Fibroblast of skin of right biceps (primary cell): ENCODE data around the gene USP10.

Experiments
- DNase-seq: peaks from one replicate; pipeline ENCODE4 v3.0.0-alpha.2; 2013

Gene USP10

DNA sequence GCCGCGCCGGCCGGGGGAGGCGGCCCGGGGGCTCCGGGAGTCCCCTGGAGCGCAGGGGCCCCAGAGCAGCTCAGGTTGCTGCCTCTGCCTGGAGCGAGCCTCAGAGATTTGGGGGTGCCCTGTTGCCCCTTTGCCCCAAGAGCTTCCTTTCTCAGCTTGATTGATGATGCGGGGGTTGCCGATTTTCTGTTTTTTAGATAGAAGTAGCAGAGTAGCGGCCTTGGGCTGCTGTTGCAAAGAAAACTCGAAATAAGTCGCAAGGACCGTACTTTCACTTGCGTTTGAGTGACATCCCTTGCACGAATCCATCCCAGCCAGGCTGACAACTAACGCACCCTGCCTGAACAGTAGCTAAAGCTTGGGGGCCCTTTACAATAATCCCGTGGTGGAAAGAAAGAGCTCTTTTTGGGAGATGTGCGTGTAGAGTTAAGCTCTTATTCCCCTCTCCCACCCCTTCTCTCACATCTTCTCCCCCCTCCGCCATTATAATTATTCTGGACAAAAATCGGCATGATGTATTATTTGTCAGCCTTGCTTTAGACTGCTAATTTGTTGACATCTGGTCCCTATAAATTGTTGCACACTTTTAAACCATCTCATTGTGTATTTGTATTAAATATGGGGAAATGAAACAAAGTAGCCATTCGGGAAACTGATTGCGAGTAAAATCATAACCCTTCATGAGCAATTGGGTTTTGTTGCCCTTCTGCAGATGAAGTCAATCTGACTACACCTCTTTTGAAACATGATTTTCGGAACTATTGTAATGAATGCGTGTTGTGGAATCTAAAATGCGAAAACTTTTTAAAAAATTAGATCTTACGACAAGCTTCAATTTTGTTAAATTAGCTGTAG is 873 bp downstream of the USP10 start:
- no peak for DNase-seq

DNA sequence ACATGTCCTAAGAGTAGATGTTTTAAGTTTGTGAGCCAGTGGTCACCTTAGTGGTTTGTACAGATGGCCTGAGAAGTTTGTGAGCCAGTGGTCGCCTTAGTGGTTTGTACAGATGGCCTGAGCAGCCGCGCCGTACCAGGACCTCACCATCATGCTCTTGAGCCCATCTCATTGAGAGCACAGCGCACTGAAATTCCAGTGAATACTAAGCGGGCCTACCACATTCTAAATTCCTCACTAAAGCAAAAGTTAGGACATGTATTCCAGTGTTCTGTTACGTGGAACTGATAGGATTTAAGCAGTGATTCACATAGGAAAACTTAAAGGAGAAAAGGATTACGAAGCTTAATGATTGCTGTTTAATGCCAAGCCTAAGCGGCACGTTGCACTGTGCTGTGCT is 3.9 kb downstream of the USP10 start:
- no peak for DNase-seq

DNA sequence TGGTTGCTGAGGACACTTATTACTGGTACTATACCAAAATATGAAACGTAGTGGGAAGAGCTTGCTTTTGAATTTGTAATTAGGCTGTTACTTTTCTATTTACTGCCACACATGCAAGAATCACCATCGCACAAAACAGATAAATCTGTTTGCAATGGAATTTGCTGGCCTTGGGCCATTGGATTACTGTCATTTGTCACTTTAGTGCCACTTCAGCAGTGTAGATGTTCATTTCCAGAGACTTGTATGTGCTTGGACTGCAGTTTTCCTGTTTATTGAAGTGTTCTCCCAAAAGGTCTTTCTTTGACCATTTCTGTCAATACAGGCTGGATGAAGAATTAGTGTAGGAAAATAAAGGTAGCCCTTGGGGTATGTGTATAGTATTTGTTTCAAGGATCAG is 4.5 kb downstream of the USP10 start:
- DNase-seq: no peak

DNA sequence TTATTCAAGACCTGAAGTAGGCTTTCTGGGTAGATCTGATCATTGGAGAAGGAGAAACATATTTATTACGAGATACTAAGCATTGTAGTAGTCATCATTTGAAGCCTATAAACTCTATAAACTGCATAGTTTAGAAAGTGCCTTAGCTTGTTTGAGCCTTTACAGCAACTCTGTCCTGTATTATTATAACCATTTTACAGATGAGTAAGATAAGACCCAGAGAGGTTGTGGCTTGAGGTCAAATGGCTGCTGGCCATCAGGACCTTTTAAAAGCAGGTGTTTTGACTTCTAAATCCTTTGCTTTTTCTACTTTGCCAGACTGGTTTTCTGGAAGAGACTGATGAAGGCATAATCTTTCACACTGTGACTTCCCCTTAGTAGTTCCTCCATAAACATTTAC is 7.1 kb downstream of the USP10 start:
- no peak for DNase-seq

DNA sequence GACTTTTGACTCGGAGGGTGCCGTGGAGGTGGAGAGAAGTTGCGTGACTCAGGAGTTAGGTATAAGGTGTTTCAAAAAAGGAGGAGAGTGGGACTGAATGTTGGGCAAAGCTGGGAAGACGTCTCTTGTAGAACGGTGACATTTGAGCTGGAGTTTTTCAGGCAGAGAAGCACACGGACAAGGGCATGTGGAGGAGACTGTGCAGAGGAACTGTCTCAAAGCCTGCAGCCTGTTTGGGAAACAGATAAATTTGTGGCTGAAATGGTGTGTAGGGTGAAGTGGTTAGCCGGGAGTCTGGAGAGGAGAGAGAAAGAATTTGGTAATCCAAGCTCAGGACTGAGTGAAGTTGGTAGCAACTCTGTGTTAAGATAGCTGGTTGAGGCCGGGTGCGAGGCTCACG is 9.8 kb downstream of the USP10 start:
- no peak for DNase-seq

DNA sequence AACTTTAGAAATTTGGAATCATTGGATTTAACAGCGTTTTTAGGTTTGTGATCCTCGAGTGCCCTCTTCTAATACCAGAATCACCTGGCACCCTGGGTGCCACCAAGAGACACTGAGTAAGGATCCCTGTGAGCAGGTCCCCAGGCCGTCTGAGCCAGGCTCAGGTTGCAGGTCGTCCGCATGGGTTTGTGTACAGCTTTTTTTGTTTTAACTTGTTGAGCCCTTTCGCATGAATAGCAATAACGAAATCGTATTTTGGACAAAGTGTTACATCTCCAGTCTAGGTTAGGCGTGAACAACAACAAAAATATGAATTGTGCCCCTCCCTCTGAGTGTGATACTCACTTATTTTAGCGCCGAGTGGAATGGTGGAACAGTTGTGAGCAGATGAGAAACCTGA is 10.9 kb downstream of the USP10 start:
- no peak for DNase-seq

DNA sequence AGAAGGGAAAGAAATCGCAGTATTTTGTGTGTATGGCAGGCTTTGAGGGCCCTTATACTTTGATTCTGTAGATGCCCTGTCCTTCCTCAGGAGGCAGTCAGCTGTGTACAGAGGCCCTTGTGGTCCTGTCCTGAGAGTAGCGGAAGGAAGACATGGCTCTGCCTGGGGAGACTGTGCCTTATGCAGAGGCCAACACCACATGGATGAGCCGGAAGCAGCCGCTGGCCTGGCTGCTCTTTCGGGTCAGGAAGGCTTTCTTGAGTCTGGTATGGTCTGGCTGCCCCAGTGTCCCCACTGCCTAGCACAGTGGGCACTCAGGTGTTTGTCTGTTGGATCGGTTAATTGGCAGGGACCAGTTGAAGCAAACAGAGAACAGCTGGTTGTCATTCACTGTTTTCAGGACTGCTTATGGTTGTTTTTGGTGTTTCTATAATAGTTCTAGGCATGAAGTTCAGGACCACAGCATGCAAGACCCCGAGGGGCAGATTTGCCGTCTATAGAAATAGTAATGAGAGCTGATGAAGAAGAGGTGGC is 12.4 kb downstream of the USP10 start:
- DNase-seq: no peak

DNA sequence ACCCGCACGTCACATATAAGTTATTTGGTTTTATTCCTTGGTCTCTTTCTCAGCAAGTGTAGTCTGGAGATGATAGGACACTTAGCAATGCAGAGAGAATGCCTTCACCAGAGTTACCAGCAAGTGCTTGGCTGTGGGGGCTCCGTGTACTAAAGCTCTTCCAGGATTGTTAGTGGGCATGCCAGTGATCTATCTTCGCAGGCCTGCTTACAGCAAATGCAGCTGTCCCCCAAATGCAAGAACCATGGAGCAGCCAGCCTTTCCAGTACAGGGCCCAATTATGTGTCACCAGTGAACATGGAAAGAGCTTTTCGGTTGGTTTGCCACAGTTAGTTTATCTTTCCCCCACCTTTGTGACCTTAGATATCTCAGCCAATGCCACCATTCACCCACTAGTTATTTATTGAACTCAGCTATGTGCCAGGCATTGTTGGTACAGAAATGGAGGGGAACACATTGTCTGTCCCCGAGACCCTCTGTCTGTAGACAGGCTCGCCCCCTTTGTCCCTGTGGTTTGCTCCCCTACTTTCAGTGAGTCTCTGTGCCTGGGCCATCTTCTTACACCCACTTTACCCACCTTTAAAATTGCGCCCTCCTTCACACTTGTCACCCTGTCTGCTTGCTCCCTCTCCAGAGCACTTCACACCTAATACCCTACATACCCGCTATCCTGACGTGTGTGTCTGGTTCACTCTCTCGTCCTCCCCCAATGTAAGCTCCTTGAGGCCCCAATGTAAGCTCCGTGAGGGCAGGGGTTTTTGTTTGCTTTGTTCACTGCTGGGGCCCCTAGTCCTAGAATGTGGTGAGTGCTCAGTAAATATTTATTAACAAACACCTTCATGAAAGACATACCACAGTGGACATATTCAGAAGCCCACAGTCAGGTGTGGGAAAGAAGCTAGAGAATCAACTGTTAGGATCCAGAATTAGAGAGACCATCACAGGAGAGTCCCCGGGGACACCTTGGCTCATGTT is 13.3 kb downstream of the USP10 start:
- no peak for DNase-seq

DNA sequence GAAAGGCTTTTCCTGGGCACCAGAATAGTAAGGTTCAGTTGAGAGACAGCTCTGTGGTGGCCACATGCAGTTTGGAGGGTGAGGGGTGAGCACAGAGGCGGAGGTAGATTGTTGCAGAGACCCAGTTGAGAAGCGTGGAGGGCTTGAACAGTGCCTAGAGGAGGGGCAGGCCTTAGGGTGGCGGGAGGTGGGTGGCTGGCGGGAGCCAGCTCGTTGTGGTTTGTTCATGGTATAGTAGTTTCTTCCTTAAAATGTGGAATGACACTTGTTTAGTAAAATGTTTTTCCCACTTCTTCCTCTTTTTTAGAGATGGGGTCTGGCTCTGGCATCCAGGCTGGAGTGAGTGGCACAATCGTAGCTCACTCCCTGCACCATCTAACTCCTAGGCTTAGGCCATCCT is 14.2 kb downstream of the USP10 start:
- no peak for DNase-seq

DNA sequence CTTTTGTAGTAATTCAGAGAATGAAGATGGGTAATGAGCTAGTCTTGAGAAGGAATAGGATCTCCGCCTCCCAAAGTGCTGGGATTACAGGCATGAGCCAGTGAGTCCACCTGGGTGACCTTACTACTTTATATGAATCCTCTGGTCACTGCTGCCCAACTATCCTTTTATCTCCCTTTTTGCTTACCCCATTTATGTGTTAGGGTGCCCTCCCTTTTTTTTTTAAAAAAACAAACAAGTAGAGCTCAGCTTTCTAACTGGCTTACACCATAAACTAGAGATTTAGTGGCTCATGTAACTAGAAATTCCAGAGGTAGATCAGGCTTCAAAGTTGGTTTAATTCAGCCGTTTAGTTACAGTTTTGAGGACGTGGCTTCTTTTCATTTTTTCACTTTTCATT is 15.6 kb downstream of the USP10 start:
- DNase-seq: no peak

DNA sequence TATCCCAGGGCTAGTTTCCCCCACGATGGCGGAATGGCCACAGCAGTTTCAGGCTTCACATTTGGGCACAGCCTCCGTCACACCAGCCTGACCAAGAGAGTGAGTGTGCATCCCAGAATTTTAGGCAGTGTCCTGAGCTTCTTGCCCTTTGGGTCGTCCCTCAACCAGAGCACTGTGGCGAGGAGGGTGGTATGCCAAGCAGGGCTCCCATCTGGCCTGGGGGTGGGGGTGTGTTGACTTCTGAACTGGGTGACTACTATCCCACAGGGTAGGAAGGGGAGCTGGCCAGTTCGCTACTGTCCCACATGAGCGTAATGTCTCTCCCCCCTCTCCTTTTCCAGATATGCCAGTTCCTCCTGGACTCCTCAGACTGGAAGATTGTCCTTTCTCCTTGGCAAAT is 16.1 kb downstream of the USP10 start:
- DNase-seq: no peak

DNA sequence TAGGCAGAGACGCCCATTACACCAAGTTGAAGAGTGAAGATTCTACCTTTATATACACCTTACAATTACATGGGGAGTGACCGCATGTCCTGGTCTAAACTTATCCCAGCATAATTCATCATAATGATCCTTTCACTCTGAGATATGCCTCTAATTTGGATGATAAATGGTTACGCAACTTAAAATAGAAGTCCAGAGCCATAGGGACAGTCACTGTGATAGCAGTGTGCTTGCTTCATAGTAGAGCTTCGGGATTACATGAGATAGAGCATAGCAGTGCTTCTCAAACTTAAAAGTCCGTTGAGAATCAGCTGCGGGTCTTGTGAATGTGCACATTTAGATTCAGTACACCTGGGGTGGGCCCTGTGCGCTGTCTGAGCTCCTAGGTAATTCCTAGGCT is 16.9 kb downstream of the USP10 start:
- DNase-seq: no peak

DNA sequence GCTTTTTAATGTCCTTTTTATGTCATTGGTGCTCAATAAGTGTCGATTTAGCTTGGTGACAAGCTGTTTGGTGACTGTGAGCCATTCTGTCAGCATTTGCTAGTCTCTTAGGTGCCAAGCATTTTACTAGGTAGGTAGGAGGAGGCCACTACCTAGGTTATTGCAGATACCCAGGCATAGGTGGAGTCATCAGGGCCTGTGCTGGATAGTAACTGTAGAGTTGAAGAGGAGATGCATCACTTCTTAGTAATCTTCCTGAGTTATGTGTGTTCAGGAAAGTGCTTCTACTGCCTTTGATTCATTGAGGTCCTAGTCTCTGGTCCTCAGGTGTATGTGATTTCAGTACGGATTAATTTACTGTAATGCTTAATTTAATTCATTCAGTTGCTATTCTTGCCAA is 17.7 kb downstream of the USP10 start:
- no peak for DNase-seq

DNA sequence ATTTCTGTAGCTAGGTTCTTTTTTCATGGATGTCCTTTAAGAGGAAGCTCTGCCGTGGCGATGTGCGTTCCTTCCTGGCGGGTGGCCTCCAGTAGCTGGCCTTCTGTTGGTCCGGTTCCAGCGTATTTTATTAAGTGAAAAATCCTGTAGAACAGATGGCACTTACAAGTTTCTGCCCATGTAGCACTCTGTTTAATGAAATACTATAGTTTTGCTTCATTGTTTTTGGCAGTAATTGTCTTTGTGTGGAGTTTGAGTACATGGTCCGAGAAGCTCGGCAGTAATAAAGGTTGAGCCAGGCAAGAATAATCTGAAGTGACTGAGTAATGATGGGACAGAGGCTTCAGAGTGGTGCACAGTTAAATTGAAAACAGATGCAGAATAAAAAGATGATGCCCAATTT is 20.4 kb downstream of the USP10 start:
- DNase-seq: peak; percentile 30

DNA sequence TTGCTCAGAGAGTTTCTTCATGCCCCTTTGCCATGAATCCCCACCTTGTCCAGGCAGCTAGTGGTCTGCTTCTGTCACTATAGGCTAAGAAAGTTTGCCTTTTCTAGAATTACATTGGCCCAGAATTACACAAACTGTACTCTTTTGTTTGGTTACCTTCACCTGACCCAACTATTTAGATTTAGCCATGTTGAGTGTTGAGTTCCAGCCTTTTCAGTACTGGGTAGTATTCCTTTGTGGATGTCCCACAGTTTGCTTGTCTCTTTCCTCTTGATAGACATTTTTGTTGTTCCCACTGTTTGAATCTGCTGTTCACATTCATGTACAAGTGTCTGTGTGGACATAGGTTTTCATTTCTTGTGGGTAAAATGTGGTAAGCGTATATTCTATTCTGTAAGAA is 22.3 kb downstream of the USP10 start:
- DNase-seq: no peak

DNA sequence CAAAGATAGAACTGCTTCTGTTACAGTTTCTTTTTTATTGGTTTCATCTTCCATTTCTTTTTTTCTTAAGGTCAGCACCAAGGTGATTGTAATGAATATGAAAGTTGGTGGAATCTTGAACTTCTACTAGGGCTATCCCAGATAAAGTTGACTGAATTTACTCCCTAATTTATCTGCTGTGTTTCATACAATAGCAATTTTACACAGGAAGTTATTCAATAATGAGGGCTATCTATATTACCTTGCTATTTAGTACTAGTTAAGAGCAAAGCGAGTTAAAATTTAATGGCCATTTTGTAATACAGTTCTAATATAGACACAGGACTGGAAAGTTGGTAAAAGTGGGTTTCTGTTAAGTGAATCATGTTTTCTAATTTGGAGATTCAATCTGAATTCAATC is 24.1 kb downstream of the USP10 start:
- no peak for DNase-seq

DNA sequence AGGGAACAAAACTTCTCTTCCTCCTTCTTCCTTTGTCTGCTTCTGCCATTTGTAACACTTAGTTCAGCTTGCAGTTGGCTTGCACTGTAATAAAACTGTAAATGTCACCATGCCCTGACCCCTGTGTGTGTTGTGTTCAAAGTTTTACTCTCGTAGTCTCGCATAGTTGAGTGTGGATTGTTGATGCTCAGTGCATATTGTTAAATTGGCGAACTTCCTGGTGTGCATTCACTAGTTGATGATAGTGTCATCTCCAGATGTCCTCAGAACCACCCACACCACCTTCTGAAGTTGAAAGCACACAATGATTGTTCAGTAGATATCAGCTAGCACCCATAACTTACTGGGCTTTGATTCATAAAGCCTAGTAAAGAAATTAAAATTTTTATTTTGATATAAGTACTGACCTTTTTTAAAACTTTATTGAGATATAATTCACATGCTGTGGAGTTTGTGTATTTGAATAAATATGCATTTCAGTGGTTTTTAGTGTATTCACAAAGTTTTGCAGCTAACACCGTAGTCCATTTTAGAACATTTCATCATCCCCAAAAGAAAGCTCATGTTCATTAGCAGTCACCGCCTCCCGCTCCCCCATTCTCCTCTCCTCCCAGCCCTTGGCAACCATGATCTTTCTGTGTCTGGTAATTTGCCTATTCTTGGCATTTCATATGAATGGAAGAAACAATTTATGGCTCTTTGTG is 25.0 kb downstream of the USP10 start:
- DNase-seq: no peak

DNA sequence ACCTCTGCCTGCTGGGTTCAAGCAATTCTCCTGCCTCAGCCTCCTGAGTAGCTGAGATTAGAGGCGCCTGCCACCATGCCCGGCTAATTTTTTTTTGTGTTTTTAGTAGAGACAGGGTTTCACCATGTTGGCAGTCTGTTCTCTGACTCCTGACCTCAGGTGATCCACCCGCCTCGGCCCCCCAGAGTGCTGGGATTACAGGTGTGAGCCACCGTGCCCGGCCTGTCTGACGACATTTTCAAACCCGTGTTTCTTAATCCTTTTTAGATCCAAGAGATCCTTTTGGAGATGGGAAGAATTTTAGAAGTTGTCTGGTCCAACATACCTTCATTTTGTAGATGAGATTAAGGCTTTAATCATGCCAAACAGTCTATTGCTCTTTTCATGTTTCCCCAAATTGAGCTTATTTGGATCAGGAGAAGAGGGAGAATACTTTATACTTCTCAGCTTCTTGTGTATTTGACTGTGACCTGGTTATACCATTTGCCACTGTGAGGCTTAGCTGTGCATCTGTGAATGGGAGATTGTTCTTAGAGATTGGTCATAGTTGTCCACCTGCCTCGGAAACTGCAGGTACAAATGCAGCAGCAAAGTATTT is 25.8 kb downstream of the USP10 start:
- DNase-seq: no peak

DNA sequence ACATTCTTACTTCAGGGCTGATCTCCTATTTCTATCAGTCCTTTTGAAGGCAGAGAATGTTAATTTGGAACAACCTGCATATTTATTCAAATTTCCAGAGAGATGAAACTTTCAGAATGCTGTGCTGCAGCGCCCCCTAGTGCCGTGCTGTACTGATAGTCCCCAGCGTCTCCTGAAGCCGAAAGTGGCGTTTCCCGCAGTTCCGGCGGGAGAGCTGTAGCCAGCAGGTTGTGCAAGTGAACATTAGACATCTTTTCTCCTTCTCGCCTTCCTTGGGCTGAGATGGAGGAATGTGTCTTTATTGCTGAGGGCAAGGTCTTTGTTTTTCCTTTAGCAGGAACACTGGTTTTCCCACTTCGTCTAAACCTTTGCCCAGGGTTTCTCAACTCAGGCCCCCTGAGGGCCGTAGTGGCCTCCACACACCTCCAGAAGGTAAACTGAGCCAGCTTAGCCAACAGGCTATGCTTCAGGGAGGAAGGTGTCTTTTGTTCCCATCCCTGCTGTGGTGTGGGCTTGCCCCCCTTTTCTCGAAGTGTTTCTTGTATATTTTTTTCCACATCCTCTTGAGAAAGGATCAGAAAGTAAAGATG is 26.4 kb downstream of the USP10 start:
- peak; percentile 78 for DNase-seq

DNA sequence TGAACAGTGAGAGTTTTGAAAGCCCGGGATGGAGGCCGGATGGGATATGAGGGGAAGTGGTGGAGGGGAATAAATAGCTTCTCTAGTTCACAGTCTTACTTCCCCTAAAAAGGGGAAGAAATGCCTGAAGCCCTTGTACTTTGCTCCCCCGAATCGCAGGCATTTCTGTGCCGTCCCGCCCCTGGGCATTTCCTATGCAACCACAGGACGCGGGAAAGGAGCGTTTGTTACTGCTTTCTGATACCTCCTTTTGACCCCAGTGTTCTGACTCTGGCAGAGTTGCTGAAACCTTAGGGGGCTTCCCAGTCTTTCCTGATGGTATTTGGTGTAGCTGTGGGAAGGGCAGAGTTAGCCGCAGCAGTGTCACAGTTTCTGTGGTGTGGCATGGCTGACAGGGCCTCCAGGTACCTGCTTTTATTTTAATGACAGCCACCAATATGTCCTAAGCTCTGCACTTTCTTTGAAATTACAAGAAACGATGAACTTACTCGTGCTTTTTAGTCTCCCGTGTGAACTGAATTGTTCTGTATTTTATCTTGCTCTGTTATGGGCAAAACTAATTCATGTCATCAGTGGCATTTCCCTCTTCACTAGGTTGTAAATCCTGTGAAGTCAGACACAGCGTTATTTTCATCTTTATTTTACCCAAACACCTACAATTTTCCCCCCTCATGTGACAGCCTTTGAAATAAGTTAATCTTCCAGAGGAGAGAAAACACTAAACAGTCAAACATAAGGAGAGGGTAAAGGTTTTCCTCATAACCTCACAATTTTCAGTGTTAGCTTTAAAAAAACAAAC is 27.1 kb downstream of the USP10 start:
- DNase-seq: no peak

DNA sequence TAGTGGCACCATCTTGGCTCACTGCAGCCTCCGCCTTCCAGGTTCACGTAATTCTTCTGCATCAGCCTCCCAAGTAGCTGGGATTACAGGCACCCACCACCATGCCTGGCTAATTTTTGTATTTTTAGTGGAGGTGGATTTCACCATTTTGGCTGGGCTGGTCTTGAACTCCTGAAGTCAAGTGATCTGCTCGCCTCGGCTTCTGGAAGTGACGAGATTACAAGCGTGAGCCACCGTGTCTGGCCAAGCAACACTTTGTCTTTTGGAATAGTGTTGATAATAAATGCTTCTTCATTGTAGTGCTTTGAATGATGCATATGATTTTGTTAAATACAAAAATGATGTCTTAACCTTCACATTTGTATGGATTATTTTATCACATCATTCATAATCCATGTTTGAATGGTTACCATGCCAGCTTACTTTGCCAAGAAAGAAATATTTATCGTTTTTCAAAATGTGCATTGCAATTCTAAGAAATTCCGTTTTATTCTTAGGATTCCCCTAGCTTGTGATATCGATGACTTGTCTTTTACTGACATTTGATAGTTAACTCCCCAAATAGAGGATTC is 29.1 kb downstream of the USP10 start:
- no peak for DNase-seq
